ENCODE results near the gene POLN.

POLN gene

DNA sequence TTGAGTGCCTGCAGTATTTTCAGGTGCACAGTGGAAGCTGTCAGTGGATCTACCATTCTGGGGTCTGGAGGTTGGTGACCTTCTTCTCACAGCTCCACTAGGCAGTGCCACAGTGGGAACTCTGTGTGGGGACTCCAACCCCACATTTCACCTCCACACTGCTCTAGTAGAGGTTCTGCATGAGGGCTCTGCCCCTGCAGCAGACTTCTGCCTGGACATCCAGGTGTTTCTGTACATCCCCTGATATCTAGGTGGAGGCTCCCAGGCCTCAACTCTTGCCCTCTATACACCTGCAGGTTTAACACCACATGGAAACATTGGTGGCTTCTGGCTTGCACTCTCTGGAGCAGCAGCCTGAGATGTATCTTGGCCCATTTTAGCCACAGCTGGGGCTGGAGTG, 216.1 kb downstream of the POLN start:
- H3K27me3 ChIP-seq (replicated peaks in 2 of 5; ENCODE audit: control insufficient read depth in 4 of 5, insufficient read depth in 5 of 5, low read length in 4 of 5) = peaks cover 2 to 38% (median 7%) of the 10 kb centered on the region in 5 experiments
- H3K36me3 ChIP-seq (ENCODE audit: control insufficient read depth in 4 of 4, insufficient read depth in 4 of 4, low read length in 3 of 4) = no peaks in the 10 kb centered on the region
- no peaks in the 10 kb centered on the region for H3K4me1 ChIP-seq (ENCODE audit: control extremely low read depth in 1 of 4, control insufficient read depth in 4 of 4, insufficient read depth in 4 of 4, low read length in 3 of 4)
- no peak overlapping the region for H3K27ac ChIP-seq (ENCODE audit: insufficient read depth in 1 of 2, low read depth in 1 of 2, low read length in 2 of 2, poor library complexity in 1 of 2, severe bottlenecking in 2 of 2)
- H3K4me3 ChIP-seq (ENCODE audit: control insufficient read depth in 1 of 7, extremely low read depth in 1 of 7, insufficient read depth in 4 of 7, low read depth in 2 of 7, low read length in 6 of 7) = no peak overlapping the region
- no peak for DNase-seq
- peaks cover 1 to 11% (median 7%) of the 10 kb centered on the region in 5 experiments for H3K9me3 ChIP-seq (ENCODE audit: control extremely low read depth in 1 of 5, control insufficient read depth in 4 of 5, insufficient read depth in 2 of 5, low read depth in 1 of 5, low read length in 4 of 5)
- ChIA-PET CTCF (no interaction called here), POLR2A (no interaction called here)

DNA sequence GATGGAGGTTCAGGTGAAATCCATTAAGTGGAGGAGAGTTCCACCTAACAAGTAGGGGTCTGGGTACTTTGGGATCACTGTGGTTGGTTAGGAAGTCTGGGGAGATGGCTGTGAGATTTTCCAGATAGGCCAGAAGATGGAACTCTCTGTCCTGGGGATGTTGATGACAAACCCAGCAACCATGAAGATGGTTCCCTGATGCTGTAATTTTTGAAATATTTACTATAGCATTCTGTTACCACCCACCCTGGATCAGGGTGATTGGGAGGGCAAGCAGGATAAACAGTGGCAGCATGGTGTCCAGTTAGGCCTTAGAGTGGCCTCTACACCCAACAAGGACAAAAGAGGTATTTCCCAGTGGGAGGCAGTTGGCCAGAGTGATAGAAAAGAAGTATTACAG, 217.2 kb downstream of the POLN start:
- Histone ChIP-seq H3K9me3 (ENCODE audit: control extremely low read depth in 1 of 5, control insufficient read depth in 4 of 5, insufficient read depth in 2 of 5, low read depth in 1 of 5, low read length in 4 of 5) (peaks cover 1 to 11% (median 7%) of the 10 kb centered on the region in 5 experiments), H3K4me1 (ENCODE audit: control extremely low read depth in 1 of 4, control insufficient read depth in 4 of 4, insufficient read depth in 4 of 4, low read length in 3 of 4) (no peaks in the 10 kb centered on the region), H3K27me3 (replicated peaks in 2 of 5; ENCODE audit: control insufficient read depth in 4 of 5, insufficient read depth in 5 of 5, low read length in 4 of 5) (peaks cover 2 to 44% (median 7%) of the 10 kb centered on the region in 5 experiments), H3K36me3 (ENCODE audit: control insufficient read depth in 4 of 4, insufficient read depth in 4 of 4, low read length in 3 of 4) (no peaks in the 10 kb centered on the region), H3K27ac (ENCODE audit: insufficient read depth in 1 of 2, low read depth in 1 of 2, low read length in 2 of 2, poor library complexity in 1 of 2, severe bottlenecking in 2 of 2) (no peak overlapping the region), H3K4me3 (ENCODE audit: control insufficient read depth in 1 of 7, extremely low read depth in 1 of 7, insufficient read depth in 4 of 7, low read depth in 2 of 7, low read length in 6 of 7) (no peak overlapping the region)
- no peak for DNase-seq
- ChIA-PET CTCF (no interaction called here), POLR2A (no interaction called here)

Measured in common myeloid progenitor, CD34-positive (primary cell).